Esophagus (tissue), 2 donors: ENCODE measurements around the gene IP6K1. TPM values are rescaled to one million over a fixed set of nuclear protein-coding genes. Genes with fewer than 3 reads are reported as not detected.
A peak's percentile ranks its signal among the peaks of the same experiment; 100 is the strongest.

Source experiments
- H3K27ac ChIP-seq, 2 donors: one replicate each; pipeline ENCODE4 v1.5.1; 2013; ENCODE audit warnings: low read depth in 2 of 2, mild to moderate bottlenecking in 2 of 2, inconsistent platforms in 1 of 2, low read length in 1 of 2, moderate library complexity in 1 of 2
- H3K27me3 ChIP-seq, 2 donors: one replicate each; pipeline ENCODE4 v1.6.1; 2013; ENCODE audit warnings: low read length in 2 of 2, control low read depth in 1 of 2, mild to moderate bottlenecking in 1 of 2; ENCODE audit not compliant: insufficient read depth in 2 of 2, control insufficient read depth in 1 of 2
- H3K36me3 ChIP-seq, 2 donors: one replicate each; pipeline ENCODE4 v1.6.1; 2013; ENCODE audit warnings: low read length in 1 of 2; ENCODE audit not compliant: control insufficient read depth in 2 of 2, insufficient read depth in 2 of 2
- H3K4me1 ChIP-seq, 2 donors: one replicate each; pipeline ENCODE4 v1.6.1; 2013; ENCODE audit warnings: low read length in 1 of 2; ENCODE audit not compliant: control insufficient read depth in 2 of 2, insufficient read depth in 2 of 2
- H3K4me3 ChIP-seq, 2 donors: one replicate each; pipeline ENCODE4 v1.5.1; 2013; ENCODE audit warnings: low read length in 2 of 2, mild to moderate bottlenecking in 2 of 2, low read depth in 1 of 2, moderate library complexity in 1 of 2
- H3K9me3 ChIP-seq, 2 donors: one replicate each; pipeline ENCODE4 v1.6.1; 2013; ENCODE audit warnings: mild to moderate bottlenecking in 2 of 2, low read depth in 1 of 2, low read length in 1 of 2, moderate library complexity in 1 of 2; ENCODE audit not compliant: control insufficient read depth in 2 of 2, insufficient read depth in 1 of 2
- WGBS, 2 donors: extraction: QIAGEN DNeasy Blood & Tissue Kit; methylation state at CpG; one replicate each; pipeline ENCODE4 v1.1.7; 2013; 5-methylcytosine and 5-hydroxymethylcytosine counted together
- polyA plus RNA-seq, 2 donors: library from polyadenylated mRNA; stranded (reverse); fragments of 200-250 nt; gene quantifications; one replicate each; pipeline ENCODE4 v1.2.3, GENCODE V29; 2013
- donor health status: healthy with polysubstance abuse.
- donor health status: Bipolar disorder and iron deficiency.

Gene IP6K1
- polyA plus RNA-seq, 2 donors: 11.5 to 14.1 TPM

GRCh38 chr3:49675912-49676311 is 110.4 kb downstream of the IP6K1 start:
- H3K4me3 ChIP-seq: no peak overlapping the region
- H3K4me1 ChIP-seq: peaks cover 0 to 18% of the 10 kb centered on the region in 2 donors
- peaks cover 21 to 49% of the 10 kb centered on the region in 2 donors for H3K36me3 ChIP-seq
- 95% methylated on average over 11 of the region's 11 CpGs for WGBS, 2 donors
- H3K27ac ChIP-seq: no peak overlapping the region
- H3K9me3 ChIP-seq: no peaks in the 10 kb centered on the region
- H3K27me3 ChIP-seq: no peaks in the 10 kb centered on the region

DNA sequence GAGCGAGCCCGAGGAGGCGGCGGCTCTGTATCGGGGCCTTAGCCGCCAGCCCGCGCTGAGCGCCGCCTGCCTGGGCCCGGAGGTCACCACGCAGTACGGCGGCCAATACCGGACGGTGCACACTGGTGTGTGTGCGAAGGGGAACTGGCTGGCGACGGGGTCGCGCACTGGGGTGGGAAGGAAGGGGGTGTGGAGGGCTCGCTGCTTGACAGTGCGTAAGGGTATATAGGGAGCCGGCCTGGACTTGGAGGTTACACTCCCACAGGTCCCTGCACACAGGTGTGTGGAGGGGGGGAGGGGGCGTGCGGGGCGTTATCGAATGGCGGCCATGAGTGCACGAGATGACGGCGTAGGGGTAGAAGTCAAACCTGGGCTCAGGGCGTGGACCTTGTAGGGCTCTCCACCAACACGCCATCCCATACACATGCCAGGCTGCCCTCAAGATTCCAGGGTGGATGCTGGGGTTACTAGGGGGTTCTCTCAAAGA is 111.8 kb downstream of the IP6K1 start:
- WGBS, 2 donors: 6 to 7% methylated on average over 33 to 34 of the region's 34 CpGs

More for the DNA sequence above, 111.8 kb downstream of the IP6K1 start:
- Histone ChIP-seq H3K27ac (peak overlapping the region; percentile 84 to 98), H3K9me3 (no peaks in the 10 kb centered on the region), H3K27me3 (no peaks in the 10 kb centered on the region), H3K4me3 (peak overlapping the region; percentile 75 to 80), H3K4me1 (peaks cover 0 to 18% of the 10 kb centered on the region in 2 donors), H3K36me3 (peaks cover 11 to 37% of the 10 kb centered on the region in 2 donors)

Other genes with a start within 250 kb of the IP6K1 start
- under 1 TPM; 0.01 to 0.08 TPM for gene BSN, start 232.1 kb downstream of the IP6K1 start, polyA plus RNA-seq
- gene APEH, start 112.2 kb downstream of the IP6K1 start, polyA plus RNA-seq: 10 to 100 TPM; 21.0 to 53.0 TPM
- 10 to 100 TPM; 11.2 to 30.0 TPM for gene MST1, start 97.1 kb downstream of the IP6K1 start, polyA plus RNA-seq
- 10 to 100 TPM; 14.7 to 16.9 TPM for gene RNF123, start 97.0 kb downstream of the IP6K1 start, polyA plus RNA-seq
- 1 to 10 TPM in 1 of 2 donors, under 1 TPM in 1; 1.00 to 1.4 TPM for gene AMIGO3, start 66.9 kb downstream of the IP6K1 start, polyA plus RNA-seq
- 10 to 100 TPM; 17.7 to 32.1 TPM for gene GMPPB, start 62.6 kb downstream of the IP6K1 start, polyA plus RNA-seq
- under 1 TPM in 1 of 2 donors, not detected in 1; 0.04 TPM for gene CDHR4, start 13.3 kb upstream of the IP6K1 start, polyA plus RNA-seq
- 10 to 100 TPM; 26.3 to 28.4 TPM for gene INKA1, start 16.7 kb upstream of the IP6K1 start, polyA plus RNA-seq
- 10 to 100 TPM; 24.1 to 54.3 TPM for gene UBA7, start 27.4 kb upstream of the IP6K1 start, polyA plus RNA-seq
- gene TRAIP, start 70.0 kb upstream of the IP6K1 start, polyA plus RNA-seq: 1 to 10 TPM; 4.1 to 4.3 TPM
- under 1 TPM in 1 of 2 donors, not detected in 1; 0.01 TPM for gene CAMKV, start 83.4 kb upstream of the IP6K1 start, polyA plus RNA-seq
- 10 to 100 TPM; 23.6 to 53.4 TPM for gene MST1R, start 117.3 kb upstream of the IP6K1 start, polyA plus RNA-seq
- 10 to 100 TPM in 1 of 2 donors, 1 to 10 TPM in 1; 7.0 to 10.2 TPM for gene MON1A, start 143.3 kb upstream of the IP6K1 start, polyA plus RNA-seq
- 100 to 1,000 TPM in 1 of 2 donors, 10 to 100 TPM in 1; 36.5 to 101 TPM for gene RBM6, start 153.6 kb upstream of the IP6K1 start, polyA plus RNA-seq